Neural progenitor cell (in vitro differentiated cells): ENCODE data around the gene HERC5.

Experiments
- CTCF ChIP-seq: fragments of 200-600 bp; sonication (generic); IDR thresholded peaks from 2 replicates; pipeline ENCODE4 v1.5.1; 2017; ENCODE audit warnings: antibody characterized with exemption, mild to moderate bottlenecking
- EZH2phosphoT487 ChIP-seq: fragments of 200-600 bp; sonication (generic); IDR thresholded peaks from 2 replicates; pipeline ENCODE4 v1.6.1; 2017; ENCODE audit warnings: antibody characterized with exemption

GRCh38 chr4:88439161-88439760, 17.7 kb upstream of the HERC5 start:
- no peak for TF ChIP-seq CTCF
- no peak for TF ChIP-seq EZH2phosphoT487
